AG09319 (cell line): ENCODE results near the gene MAD1L1.

Source experiments
- DNase-seq: peaks from one replicate; pipeline ENCODE4 v3.0.0-alpha.2; 2010; ENCODE audit warnings: low read depth; ENCODE audit errors: extremely low read depth
- TF ChIP-seq, protein P1 (sequence below): IDR thresholded peaks from 2 replicates; pipeline ENCODE4 v1.5.1; 2011; ENCODE audit warnings: low read depth, mild to moderate bottlenecking, inconsistent platforms, low read length, moderate library complexity

Gene MAD1L1

DNA sequence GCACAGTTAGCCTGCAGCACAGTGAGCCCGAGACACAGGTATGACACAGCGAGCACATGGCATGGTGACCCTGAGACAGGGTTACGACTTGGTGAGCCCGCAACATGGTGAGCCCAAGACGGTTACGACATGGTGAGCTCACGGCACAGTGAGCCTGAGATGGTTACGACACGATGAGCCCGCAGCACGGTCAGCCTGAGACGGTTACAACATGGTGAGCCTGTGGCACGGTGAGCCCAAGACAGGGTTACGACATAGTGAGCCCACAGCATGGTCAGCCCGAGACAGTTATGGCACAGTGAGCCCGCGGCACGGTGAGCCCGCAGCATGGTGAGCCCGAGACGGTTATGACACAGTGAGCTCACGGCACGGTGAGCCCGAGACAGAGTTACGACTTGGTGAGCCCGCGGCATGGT lies 156.1 kb downstream of the MAD1L1 start:
- DNase-seq = no peak
- TF ChIP-seq, protein P1, sequence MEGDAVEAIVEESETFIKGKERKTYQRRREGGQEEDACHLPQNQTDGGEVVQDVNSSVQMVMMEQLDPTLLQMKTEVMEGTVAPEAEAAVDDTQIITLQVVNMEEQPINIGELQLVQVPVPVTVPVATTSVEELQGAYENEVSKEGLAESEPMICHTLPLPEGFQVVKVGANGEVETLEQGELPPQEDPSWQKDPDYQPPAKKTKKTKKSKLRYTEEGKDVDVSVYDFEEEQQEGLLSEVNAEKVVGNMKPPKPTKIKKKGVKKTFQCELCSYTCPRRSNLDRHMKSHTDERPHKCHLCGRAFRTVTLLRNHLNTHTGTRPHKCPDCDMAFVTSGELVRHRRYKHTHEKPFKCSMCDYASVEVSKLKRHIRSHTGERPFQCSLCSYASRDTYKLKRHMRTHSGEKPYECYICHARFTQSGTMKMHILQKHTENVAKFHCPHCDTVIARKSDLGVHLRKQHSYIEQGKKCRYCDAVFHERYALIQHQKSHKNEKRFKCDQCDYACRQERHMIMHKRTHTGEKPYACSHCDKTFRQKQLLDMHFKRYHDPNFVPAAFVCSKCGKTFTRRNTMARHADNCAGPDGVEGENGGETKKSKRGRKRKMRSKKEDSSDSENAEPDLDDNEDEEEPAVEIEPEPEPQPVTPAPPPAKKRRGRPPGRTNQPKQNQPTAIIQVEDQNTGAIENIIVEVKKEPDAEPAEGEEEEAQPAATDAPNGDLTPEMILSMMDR = no peak

DNA sequence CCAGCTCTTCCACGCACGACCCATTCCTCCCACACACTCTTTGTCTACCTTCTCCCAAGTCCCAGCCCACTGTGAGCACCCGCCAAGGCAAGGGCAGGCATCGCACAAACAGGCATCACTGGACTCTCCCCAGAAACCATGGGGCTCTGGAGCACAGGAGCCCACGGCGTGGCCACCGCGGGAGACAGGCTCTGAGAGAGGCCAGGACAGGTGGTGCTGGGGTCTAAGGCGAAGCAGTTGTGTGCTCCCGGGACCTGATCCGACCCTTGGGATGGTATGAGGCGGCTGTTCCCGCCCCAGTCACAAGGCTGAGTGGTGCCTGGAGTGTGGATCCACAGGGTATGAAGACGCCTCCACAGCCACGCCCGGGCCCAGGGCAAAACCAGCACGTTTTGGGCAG lies 156.9 kb downstream of the MAD1L1 start:
- DNase-seq = no peak
- TF ChIP-seq, protein P1 = no peak

DNA sequence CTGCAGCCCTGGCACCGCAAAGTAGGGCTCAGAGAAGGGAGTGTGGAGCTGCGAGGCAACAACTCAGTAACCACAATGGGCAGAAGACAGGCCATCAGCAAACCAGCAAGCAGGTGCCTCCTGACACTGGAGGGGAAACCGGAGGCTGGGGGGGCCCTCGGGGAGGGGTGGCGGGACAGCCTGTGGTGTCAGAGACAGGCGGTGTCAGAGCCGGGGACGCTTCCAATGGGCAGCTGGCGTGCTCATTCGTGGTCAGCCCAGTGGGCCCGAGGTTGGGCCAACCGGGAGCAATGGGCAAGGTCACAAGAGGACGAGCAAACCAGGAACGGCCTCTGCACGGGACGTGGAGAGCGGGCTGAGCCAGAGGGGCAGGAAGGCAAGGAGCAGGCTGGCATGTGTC lies 158.1 kb downstream of the MAD1L1 start:
- TF ChIP-seq, protein P1 = no peak
- no peak for DNase-seq

DNA sequence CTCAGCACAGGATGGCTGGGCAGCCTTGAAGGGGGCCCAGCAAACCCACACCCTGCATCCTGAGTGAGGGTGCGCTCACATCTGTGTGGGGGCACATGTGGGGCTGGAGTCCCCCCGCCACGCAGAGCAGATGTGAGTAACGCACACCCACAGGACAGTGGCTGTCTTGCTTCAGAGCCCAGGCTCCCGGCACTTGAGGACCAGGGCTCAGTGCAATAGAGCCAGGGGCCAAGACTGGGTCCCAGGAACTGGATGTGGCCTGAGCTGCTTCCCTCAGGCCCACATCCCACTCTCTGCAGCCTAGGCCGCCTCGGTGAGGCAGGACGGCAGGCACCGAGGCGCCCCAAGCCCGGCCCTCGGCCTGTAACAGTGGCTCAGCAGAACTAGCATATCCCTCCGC lies 159.9 kb downstream of the MAD1L1 start:
- DNase-seq = no peak
- TF ChIP-seq, protein P1 = no peak

DNA sequence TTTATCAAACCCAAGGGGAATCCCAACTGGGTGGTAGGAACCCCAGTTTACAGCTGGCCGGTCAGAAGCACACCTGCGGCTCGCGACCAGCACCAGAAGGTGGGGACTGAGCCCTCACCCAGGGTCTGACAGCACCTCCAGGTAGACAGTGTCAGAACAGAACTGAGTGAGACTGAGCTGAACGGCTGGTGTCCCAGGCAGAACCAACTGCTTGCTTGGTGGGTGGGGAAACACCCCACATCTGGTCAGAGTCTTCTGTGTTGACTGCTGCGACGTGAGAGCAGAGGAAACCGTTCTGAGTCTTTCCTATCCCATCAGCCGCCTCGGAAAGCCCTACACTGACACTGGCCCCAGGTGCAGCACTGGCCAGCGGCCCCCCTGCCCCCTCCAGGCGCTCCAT lies 160.7 kb downstream of the MAD1L1 start:
- no peak for DNase-seq
- TF ChIP-seq, protein P1 = no peak

DNA sequence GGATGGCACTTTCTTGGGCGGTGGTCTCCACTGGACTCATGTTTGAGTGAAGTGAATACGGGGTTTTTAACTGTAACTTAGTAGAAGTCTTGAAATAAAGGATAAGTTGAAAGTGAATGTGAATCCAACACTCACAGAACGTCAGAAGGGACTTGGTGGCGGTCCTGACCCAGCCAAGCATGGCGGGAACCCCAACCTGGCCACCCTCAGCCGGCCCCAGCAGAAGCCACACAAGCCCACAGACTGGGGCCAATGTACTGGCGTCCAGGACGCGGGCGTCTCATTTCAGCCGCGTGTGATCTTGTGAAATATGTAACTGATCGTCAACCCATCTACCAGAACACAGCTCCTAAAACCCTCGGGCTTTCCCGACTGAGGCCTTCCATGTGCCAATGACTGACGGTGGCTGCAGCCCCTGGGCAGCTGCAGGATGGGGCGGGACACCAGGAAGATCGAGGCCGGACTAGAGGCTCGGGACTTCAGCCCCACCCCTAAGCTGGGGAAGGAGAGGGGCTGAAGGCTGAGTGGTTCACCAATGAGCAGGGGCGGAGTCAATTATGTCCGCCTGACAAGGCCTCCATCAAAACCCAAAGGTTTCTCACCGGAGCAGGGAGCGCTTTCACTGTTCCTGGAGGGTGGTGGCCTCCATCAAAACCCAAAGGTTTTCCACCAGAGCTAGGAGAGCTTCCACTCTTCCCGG lies 161.5 kb downstream of the MAD1L1 start:
- TF ChIP-seq, protein P1 = no peak
- DNase-seq = no peak

DNA sequence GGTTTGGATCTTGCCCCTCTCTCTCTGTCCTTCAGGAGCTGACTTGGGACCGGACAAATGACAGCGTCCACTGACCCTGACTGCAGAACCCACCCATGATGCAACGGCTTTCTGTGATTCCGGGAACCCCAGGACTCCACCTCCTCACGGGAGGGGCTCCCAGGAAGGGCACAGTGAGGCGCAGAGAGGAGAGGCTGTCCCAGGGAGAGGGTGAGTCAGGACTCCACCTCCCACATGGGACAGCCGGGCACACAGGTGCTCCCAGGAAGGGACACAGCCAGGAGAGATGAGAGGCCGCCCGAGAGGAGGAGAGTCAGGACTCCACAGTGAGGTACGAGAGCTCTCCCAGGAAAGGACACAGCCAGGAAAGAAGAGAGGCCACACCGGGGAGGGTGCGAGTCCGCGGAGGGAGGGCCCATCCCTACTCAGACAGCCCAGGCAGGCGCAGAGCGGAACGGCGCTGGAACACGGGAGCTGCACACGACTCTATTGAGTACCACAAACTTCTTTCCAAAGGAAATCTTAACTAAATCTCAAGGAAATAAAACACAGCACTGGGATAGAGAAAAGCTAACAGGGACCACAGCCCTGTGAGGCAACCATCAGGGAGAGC lies 162.5 kb downstream of the MAD1L1 start:
- no peak for DNase-seq
- TF ChIP-seq, protein P1 = no peak
